DND-41 (cell line): ENCODE data around the gene CANX.

Experiments
- CTCF ChIP-seq: IDR thresholded peaks from 2 replicates; pipeline ENCODE4 v1.5.1; 2012; ENCODE audit warnings: borderline replicate concordance, low read length, moderate library complexity, mild to moderate bottlenecking; ENCODE audit not compliant: poor library complexity, severe bottlenecking; ENCODE audit errors: extremely low read depth
- EZH2 ChIP-seq: IDR thresholded peaks from 3 replicates; pipeline ENCODE4 v1.6.1; 2012; ENCODE audit warnings: borderline replicate concordance, low read depth, mild to moderate bottlenecking, moderate library complexity, low read length, inconsistent platforms; ENCODE audit not compliant: severe bottlenecking

- no peak for TF ChIP-seq CTCF
- no peak for TF ChIP-seq EZH2
These were observed at the start of gene CANX for GRCh38 chr5:179698935-179699615.
